Sigmoid colon (tissue), 7 donors: ENCODE measurements around the gene IVNS1ABP. TPM values are rescaled to one million over a fixed set of nuclear protein-coding genes. Genes with fewer than 3 reads are reported as not detected.

Experiments
- DNase-seq: peaks from one replicate; pipeline ENCODE4 v3.0.0-alpha.2; 2019
- H3K27ac ChIP-seq, 4 donors: fragments of 200-600 bp; sonication (generic); one replicate each; pipeline ENCODE4 v1.5.1; 2016 to 2019; ENCODE audit warnings: mild to moderate bottlenecking in 1 of 4
- H3K27me3 ChIP-seq, 3 donors: fragments of 200-600 bp; sonication (generic); one replicate each; pipeline ENCODE4 v1.5.1; 2019; ENCODE audit warnings: mild to moderate bottlenecking in 1 of 3
- H3K36me3 ChIP-seq, 4 donors: fragments of 200-600 bp; sonication (generic); one replicate each; pipeline ENCODE4 v1.5.1; 2016 to 2019
- H3K4me1 ChIP-seq, 4 donors: fragments of 200-600 bp; sonication (generic); one replicate each; pipeline ENCODE4 v1.5.1; 2017 to 2019
- H3K4me3 ChIP-seq, 4 donors: fragments of 200-600 bp; sonication (generic); one replicate each; pipeline ENCODE4 v1.5.1; 2017 to 2019; ENCODE audit warnings: mild to moderate bottlenecking in 2 of 4, moderate library complexity in 1 of 4
- H3K9me3 ChIP-seq, 4 donors: fragments of 200-600 bp in 3 of 4; sonication (generic) in 3 of 4; one replicate each; pipeline versions ENCODE4 v1.5.1 to v1.6.1; 2013 to 2019
- CTCF ChIP-seq, 4 experiments: fragments of 450-650 bp in 3 of 4; fragments of 200-600 bp in 1 of 4; IDR thresholded peaks; one replicate each; pipeline ENCODE4 v1.5.1; 2016 to 2019; ENCODE audit warnings: antibody characterized with exemption in 4 of 4, mild to moderate bottlenecking in 3 of 4, moderate library complexity in 2 of 4
- EP300 ChIP-seq, 4 donors: sonication (generic); formaldehyde crosslinking; IDR thresholded peaks; one replicate each; pipeline ENCODE4 v1.6.1; 2017; ENCODE audit warnings: antibody characterized with exemption in 4 of 4
- POLR2A ChIP-seq, 2 donors: fragments of 450-650 bp; IDR thresholded peaks; one replicate each; pipeline ENCODE4 v1.6.1; 2016; ENCODE audit warnings: antibody characterized with exemption in 2 of 2, mild to moderate bottlenecking in 2 of 2, moderate library complexity in 2 of 2
- POLR2AphosphoS5 ChIP-seq, 4 donors: sonication (generic); formaldehyde crosslinking; IDR thresholded peaks; one replicate each; pipeline ENCODE4 v1.6.1; 2017; ENCODE audit warnings: antibody characterized with exemption in 4 of 4
- WGBS, 2 donors: extraction: QIAGEN DNeasy Blood & Tissue Kit; methylation state at CpG; one replicate each; pipeline ENCODE4 v1.1.7; 2013; 5-methylcytosine and 5-hydroxymethylcytosine counted together
- intact Hi-C: fragments of 100-400 bp; cut with DNase I; formaldehyde crosslinking; loops from one replicate; pipeline ENCODE4 v1.15.1; 2023
- polyA plus RNA-seq, 3 donors: library from polyadenylated mRNA; stranded (reverse); fragments of 200-250 nt; gene quantifications; one replicate each; pipeline ENCODE4 v1.2.3, GENCODE V29; 2013
- total RNA-seq, 4 donors: library from RNA; depleted of rRNA; stranded (reverse); fragments of >200 nt; gene quantifications; one replicate each; pipeline ENCODE4 v1.1.0, GENCODE V29; 2016
- donor health status: healthy with polysubstance abuse.
- donor health status: Bipolar disorder and iron deficiency.
- donor health status: healthy.

The IVNS1ABP gene
- total and polyA plus RNA-seq, 7 donors: 29.8 to 85.9 (median 36.0) TPM

- intact Hi-C loops: no loop called here
- H3K36me3 ChIP-seq: no peaks in the 10 kb centered on the region
- 36 to 81% methylated on average over 2 of the region's 2 CpGs for WGBS, 2 donors
- no peak for DNase-seq
- no peak overlapping the region for H3K27ac ChIP-seq
- no peaks in the 10 kb centered on the region for H3K9me3 ChIP-seq
- no peak overlapping the region for H3K4me3 ChIP-seq
- no peaks in the 10 kb centered on the region for H3K4me1 ChIP-seq
- TF ChIP-seq CTCF (IDR thresholded peaks at IDR 0.05) (no peak), EP300 (IDR thresholded peaks at IDR 0.05) (no peak), POLR2AphosphoS5 (IDR thresholded peaks at IDR 0.05) (no peak), POLR2A (IDR thresholded peaks at IDR 0.05) (no peak)
- H3K27me3 ChIP-seq: no peaks in the 10 kb centered on the region
Observed at GRCh38 chr1:185349556-185349955, 32.5 kb upstream of the IVNS1ABP start.

- intact Hi-C loops: no loop called here
- TF ChIP-seq EP300 (IDR thresholded peaks at IDR 0.05) (no peak), POLR2A (IDR thresholded peaks at IDR 0.05) (no peak), CTCF (IDR thresholded peaks at IDR 0.05) (no peak), POLR2AphosphoS5 (IDR thresholded peaks at IDR 0.05) (no peak)
- H3K9me3 ChIP-seq: no peaks in the 10 kb centered on the region
Observed at GRCh38 chr1:185348985-185349384, 31.9 kb upstream of the IVNS1ABP start.

GRCh38 chr1:185348296-185348695, 31.3 kb upstream of the IVNS1ABP start:
- H3K4me3 ChIP-seq: no peak overlapping the region
- H3K9me3 ChIP-seq: no peaks in the 10 kb centered on the region
- no peak for TF ChIP-seq POLR2AphosphoS5 (IDR thresholded peaks at IDR 0.05)
- no peak for TF ChIP-seq POLR2A (IDR thresholded peaks at IDR 0.05)
- DNase-seq: no peak
- intact Hi-C loops: no loop called here
- no peaks in the 10 kb centered on the region for H3K36me3 ChIP-seq
- H3K27me3 ChIP-seq: no peaks in the 10 kb centered on the region
- 96% methylated on average over 1 of the region's 1 CpG for WGBS, 2 donors
- no peaks in the 10 kb centered on the region for H3K4me1 ChIP-seq
- H3K27ac ChIP-seq: no peak overlapping the region

More at GRCh38 chr1:185348985-185349384, 31.9 kb upstream of the IVNS1ABP start:
- Histone ChIP-seq H3K27ac (no peak overlapping the region), H3K27me3 (no peaks in the 10 kb centered on the region), H3K36me3 (no peaks in the 10 kb centered on the region), H3K4me1 (no peaks in the 10 kb centered on the region), H3K4me3 (no peak overlapping the region)
- 29 to 82% methylated on average over 1 of the region's 1 CpG for WGBS, 2 donors
- DNase-seq: no peak

GRCh38 chr1:185345913-185346720, 29.1 kb upstream of the IVNS1ABP start:
- 40 to 42% methylated on average over 4 of the region's 4 CpGs for WGBS, 2 donors
- no peak for DNase-seq

More at GRCh38 chr1:185345913-185346720, 29.1 kb upstream of the IVNS1ABP start:
- Histone ChIP-seq H3K27ac (peak overlapping the region in 2 of 4 donors; percentile 23 to 34), H3K36me3 (no peaks in the 10 kb centered on the region), H3K27me3 (no peaks in the 10 kb centered on the region), H3K4me3 (no peak overlapping the region), H3K9me3 (no peaks in the 10 kb centered on the region), H3K4me1 (no peaks in the 10 kb centered on the region)
- no peak for TF ChIP-seq POLR2A (IDR thresholded peaks at IDR 0.05)
- TF ChIP-seq POLR2AphosphoS5 (IDR thresholded peaks at IDR 0.05): no peak
- TF ChIP-seq CTCF (IDR thresholded peaks at IDR 0.05): no peak
- no peak for TF ChIP-seq EP300 (IDR thresholded peaks at IDR 0.05)
- intact Hi-C loops: no loop called here
